Activated CD4-positive, alpha-beta memory T cell treated with anti-CD3 and anti-CD28 coated beads, Interleukin-2, amount 10 ng/mL, durations not matched to agents 7 days and 5 days (primary cell): Measurements from ENCODE around the gene DNAH3. TPM values are rescaled to one million over a fixed set of nuclear protein-coding genes. Genes with fewer than 3 reads are reported as not detected.

Source experiments
- CTCF ChIA-PET: fragments of 350-600 bp; sonication (Branson Sonifier 250); formaldehyde crosslinking; loops from one replicate; lab custom pipeline; 2021; ENCODE audit warnings: antibody characterized with exemption, inconsistent platforms; lab: Charles Lee
- POLR2A ChIA-PET: fragments of 350-600 bp; sonication (Branson Sonifier 250); formaldehyde crosslinking; loops from one replicate; lab custom pipeline; 2021; ENCODE audit warnings: antibody characterized with exemption; lab: Charles Lee
- DNase-seq: peaks from one replicate; pipeline ENCODE4 v3.0.0-alpha.2; 2020
- H3K27ac Mint-ChIP-seq: one replicate; pipeline ENCODE4 v1.8.0; 2021; ENCODE audit warnings: mild to moderate bottlenecking, mixed read lengths
- H3K27me3 Mint-ChIP-seq: one replicate; pipeline ENCODE4 v1.8.0; 2021; ENCODE audit warnings: mixed read lengths
- H3K36me3 Mint-ChIP-seq: one replicate; pipeline ENCODE4 v1.8.0; 2021; ENCODE audit warnings: low read depth, mixed read lengths
- H3K4me1 Mint-ChIP-seq: one replicate; pipeline ENCODE4 v1.8.0; 2021; ENCODE audit warnings: mixed read lengths
- H3K4me3 Mint-ChIP-seq: one replicate; pipeline ENCODE4 v1.8.0; 2021; ENCODE audit warnings: mild to moderate bottlenecking, mixed read lengths
- H3K9me3 Mint-ChIP-seq: one replicate; pipeline ENCODE4 v1.8.0; 2021; ENCODE audit warnings: mixed read lengths
- total RNA-seq, 2 experiments: library from RNA; stranded (reverse); gene quantifications; one replicate each; pipeline ENCODE4 v1.2.3, GENCODE V29; 2021

Gene DNAH3
- total RNA-seq, 2 experiments from 2014 or later, result 0.03 to 0.05 TPM

DNA sequence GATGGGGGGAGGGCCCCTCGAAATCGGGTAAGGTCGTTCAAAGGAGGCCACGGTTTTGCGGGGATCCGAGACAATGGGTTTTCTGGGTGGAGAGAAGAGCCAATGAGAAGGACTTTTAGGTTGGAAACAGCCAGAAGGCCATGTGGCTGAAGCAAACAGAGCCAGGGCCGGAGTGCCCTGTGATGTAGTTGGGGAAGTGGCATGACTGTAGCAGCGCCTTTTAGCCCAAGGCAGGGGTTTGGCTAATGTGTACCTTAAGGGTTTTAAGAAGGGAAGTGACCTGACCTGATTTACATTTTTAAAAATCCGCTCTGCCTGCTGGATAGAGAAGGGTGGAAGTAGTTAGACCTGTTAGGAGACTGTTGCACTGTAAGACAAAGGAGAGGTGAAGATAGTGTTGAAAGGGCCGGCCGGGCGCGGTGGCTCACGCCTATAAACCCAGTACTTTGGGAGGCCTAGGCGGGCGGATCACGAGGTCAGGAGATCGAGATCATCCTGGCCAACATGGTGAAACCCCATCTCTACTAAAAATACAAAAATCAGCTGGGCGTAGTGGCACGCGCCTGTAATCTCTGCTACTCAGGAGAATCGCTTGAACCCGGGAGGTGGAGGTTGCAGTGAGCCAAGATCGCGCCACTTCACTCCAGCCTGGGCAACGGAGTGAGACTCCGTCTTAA, 249.1 kb downstream of the DNAH3 start:
- Mint-ChIP-seq H3K36me3 (peaks cover 80% of the 10 kb centered on the region), H3K4me3 (peak overlapping the region; percentile 83), H3K27me3 (no peaks in the 10 kb centered on the region), H3K9me3 (peaks cover 3% of the 10 kb centered on the region), H3K27ac (peak overlapping the region; percentile 93), H3K4me1 (peaks cover 82% of the 10 kb centered on the region)
- ChIA-PET CTCF (interaction anchor here (1.0 to 2.7 kb wide), 4 partner anchors 27 to 53 kb away, joined by 3 to 7 read pairs (median 3); no protein-coding TSS in a partner anchor), POLR2A (interaction anchor here (1.1 to 7.5 kb wide), 10 partner anchors 10 to 95 kb away, joined by 3 to 113 read pairs (median 12); partner anchors contain the start of genes ERI2 and REXO5)
- peak; percentile 36 for DNase-seq

DNA sequence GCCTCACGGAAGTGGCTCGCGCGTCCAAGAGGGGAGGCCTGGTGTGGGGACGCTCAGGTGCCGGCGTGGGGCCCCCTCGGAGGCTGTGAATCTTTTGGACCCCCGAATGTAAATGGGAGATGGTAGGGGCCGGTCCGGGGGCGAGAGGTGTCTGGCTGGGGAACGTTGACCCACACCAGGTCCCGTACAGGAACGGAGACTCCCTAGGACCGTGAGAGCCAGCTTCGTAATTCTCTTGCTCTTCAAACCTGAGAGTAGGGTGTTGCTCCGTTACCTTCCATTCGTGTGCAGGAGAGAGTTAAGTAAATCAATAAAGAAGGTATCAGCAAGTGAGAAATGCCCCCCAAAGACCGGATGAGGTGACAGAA, 249.6 kb downstream of the DNAH3 start:
- ChIA-PET POLR2A (interaction anchor here (0.9 to 7.5 kb wide), 12 partner anchors 10 to 1107 kb away, joined by 3 to 113 read pairs (median 10); partner anchors contain the start of genes ERI2, MOSMO and REXO5), CTCF (interaction anchor here (0.8 to 2.7 kb wide), 6 partner anchors 8 to 52 kb away, joined by 3 to 22 read pairs (median 5); no protein-coding TSS in a partner anchor)

DNA sequence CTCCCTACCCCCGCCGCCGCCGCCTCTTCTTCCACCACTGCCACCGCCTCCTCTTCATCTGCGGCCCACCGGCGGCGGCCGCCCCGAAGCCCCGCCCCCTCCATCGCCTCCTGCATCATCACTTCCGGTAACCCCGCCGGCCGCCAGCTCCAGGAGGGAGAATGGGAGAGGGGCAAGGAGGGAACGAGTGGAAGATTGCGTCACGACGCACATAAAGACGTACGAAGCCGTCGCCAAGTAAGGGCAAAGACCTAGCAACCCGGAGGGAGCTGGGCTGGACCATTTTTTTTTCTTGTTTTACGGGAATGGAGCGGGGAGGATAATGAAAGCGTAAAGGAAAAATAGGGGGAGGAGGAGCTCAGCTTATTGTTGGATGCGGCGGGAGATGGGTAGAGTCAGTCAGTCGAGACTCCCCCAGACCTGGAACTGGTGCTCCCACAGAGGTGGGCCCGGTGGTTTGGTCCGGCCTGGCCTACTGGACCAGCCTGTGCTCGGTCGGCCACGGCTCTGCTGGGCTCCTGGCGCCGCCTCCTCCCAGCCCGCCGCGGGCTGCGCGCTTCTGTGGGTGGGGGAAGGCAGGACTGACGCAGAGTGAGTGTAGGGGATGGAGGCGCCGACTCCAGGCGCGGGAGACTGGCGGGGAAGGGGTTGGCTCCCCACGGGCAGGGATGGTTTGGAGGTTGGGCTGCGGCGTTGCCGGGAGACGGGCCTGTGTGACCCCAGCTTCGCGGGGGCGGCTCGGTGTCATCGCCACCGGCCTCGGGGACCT, 250.2 kb downstream of the DNAH3 start, which contains the start of the genes DCUN1D3 and LYRM1:
TSS of gene DCUN1D3 (minus strand) at position 60 of the 769 bp plus-strand sequence. CDS start 37,820 bp downstream, outside the sequence.
TSS of gene LYRM1 (plus strand) at position 473 of the 769 bp plus-strand sequence. CDS start 14,785 bp downstream, outside the sequence.
- H3K27ac Mint-ChIP-seq, result peak within 1 kb of the TSS; percentile 93
- peak within 1 kb of the TSS; percentile 83 for H3K4me3 Mint-ChIP-seq
- peaks cover 3% of the 10 kb centered on the region for H3K9me3 Mint-ChIP-seq
- H3K27me3 Mint-ChIP-seq, result no peaks in the 10 kb centered on the region
- H3K36me3 Mint-ChIP-seq, result peaks cover 75% of the 10 kb centered on the region
- DNase-seq, result peak; percentile 90
- ChIA-PET CTCF (interaction anchor here (0.8 to 2.7 kb wide), 11 partner anchors 9 to 159 kb away, joined by 3 to 22 read pairs (median 4); partner anchors contain the start of genes ERI2, REXO5 and THUMPD1), POLR2A (interaction anchor here (0.8 to 7.5 kb wide), 18 partner anchors 11 to 1291 kb away, joined by 3 to 113 read pairs (median 8); partner anchors contain the start of genes ERI2, MOSMO and REXO5)
- H3K4me1 Mint-ChIP-seq, result peaks cover 79% of the 10 kb centered on the region

More for the DNA sequence above, 249.6 kb downstream of the DNAH3 start:
- DNase-seq, result peak; percentile 21
- H3K9me3 Mint-ChIP-seq, result peaks cover 3% of the 10 kb centered on the region
- peaks cover 80% of the 10 kb centered on the region for H3K4me1 Mint-ChIP-seq
- no peaks in the 10 kb centered on the region for H3K27me3 Mint-ChIP-seq
- H3K36me3 Mint-ChIP-seq, result peaks cover 76% of the 10 kb centered on the region
- H3K27ac Mint-ChIP-seq, result peak overlapping the region; percentile 93
- H3K4me3 Mint-ChIP-seq, result peak overlapping the region; percentile 83

DNA sequence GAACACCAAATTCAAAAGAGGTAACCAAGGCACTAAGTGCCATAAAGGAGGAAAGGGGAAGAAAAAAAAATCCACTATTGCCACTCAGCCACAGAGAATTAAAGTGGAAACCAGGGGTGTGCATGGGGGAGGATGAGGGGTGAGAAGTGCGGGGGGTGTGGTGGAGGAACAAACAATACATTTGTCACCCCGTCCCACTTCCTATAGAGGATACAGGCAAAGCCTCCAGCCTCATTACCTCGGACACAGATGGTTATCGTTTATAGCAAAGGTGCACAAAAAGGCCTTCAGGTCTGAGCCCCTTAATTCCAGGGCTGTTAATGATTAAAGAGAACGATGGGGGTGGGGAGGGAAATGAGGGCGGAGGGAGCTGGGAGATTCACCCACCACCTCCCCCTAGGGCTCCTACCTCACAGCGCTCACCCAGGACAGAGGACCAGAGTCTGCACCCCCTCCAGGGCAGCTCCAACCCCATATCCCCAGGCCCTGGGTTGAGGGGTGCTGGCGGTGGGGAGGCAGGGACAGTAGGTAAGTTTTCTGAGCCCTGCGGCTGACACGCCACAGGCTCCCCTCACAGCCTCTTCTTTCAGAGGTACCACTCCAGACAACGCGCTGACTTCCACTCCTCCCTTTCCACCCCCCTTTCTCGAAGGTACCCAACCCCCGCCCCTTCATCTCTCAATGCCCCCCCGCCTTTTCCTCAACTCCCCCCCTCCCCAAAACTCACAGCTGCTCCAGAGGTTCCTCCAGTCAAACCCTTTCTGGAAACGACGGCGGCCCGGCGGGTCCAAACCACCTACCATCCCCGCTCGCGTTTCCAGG, 251.0 kb downstream of the DNAH3 start:
- peaks cover 3% of the 10 kb centered on the region for H3K9me3 Mint-ChIP-seq
- ChIA-PET POLR2A (interaction anchor here (0.8 to 7.5 kb wide), 16 partner anchors 10 to 1292 kb away, joined by 3 to 113 read pairs (median 8); partner anchors contain the start of genes ERI2 and REXO5), CTCF (interaction anchor here (0.8 to 2.7 kb wide), 14 partner anchors 10 to 159 kb away, joined by 3 to 22 read pairs (median 3); partner anchors contain the start of genes ERI2, REXO5 and THUMPD1)
- H3K36me3 Mint-ChIP-seq, result peaks cover 74% of the 10 kb centered on the region
- peak; percentile 34 for DNase-seq
- no peaks in the 10 kb centered on the region for H3K27me3 Mint-ChIP-seq
- peaks cover 74% of the 10 kb centered on the region for H3K4me1 Mint-ChIP-seq
- H3K27ac Mint-ChIP-seq, result peak overlapping the region; percentile 93
- H3K4me3 Mint-ChIP-seq, result peak overlapping the region; percentile 83

DNA sequence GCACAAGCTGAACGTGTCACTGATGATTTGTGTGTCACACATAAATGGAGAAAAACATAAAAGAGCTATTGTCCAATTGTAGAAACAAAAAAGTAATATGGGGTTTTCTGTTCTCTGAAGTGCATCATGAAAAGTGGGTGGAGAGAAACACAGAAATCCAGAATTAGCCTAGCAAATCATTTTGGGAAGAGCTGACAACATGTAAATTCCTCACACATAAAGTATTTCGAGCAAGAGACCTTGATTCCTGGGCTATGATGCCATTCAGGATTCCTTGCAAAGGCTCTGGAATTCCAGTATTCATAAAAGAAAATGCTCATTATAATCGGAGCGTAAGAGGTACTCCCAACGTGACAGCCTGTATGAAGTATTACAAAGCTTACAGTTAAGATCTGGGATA, 251.6 kb downstream of the DNAH3 start:
- H3K36me3 Mint-ChIP-seq, result peaks cover 69% of the 10 kb centered on the region
- ChIA-PET CTCF (interaction anchor here (0.8 to 2.7 kb wide), 7 partner anchors 12 to 158 kb away, joined by 3 to 22 read pairs (median 3); partner anchors contain the start of genes ERI2 and REXO5), POLR2A (interaction anchor here (1.7 to 7.5 kb wide), 9 partner anchors 9 to 93 kb away, joined by 8 to 113 read pairs (median 13); partner anchors contain the start of genes ERI2 and REXO5)
- DNase-seq, result no peak
- peaks cover 69% of the 10 kb centered on the region for H3K4me1 Mint-ChIP-seq
- peak overlapping the region; percentile 83 for H3K4me3 Mint-ChIP-seq
- H3K27me3 Mint-ChIP-seq, result no peaks in the 10 kb centered on the region
- no peaks in the 10 kb centered on the region for H3K9me3 Mint-ChIP-seq
- H3K27ac Mint-ChIP-seq, result peak overlapping the region; percentile 93

DNA sequence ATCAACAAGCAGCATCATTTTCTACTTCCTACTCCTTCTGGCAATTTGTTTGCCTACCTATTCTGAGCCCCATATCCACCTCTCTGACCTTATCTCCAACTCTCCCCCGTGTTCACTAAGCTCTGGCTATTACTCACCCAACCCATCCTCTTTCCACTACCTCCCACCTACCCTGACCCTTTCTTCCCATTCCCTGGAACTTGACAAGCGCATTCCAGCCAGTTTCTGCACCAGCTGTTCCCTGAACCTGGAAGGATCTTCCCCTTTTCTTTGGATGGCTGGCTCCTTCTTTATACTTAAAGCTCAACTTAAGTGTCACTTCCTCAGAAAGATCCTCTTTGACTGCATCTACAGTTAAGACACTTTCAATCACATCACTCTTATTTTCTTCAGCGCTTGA, 252.7 kb downstream of the DNAH3 start:
- H3K4me3 Mint-ChIP-seq, result peak overlapping the region; percentile 83
- H3K36me3 Mint-ChIP-seq, result peaks cover 64% of the 10 kb centered on the region
- peaks cover 63% of the 10 kb centered on the region for H3K4me1 Mint-ChIP-seq
- no peaks in the 10 kb centered on the region for H3K27me3 Mint-ChIP-seq
- no peaks in the 10 kb centered on the region for H3K9me3 Mint-ChIP-seq
- no peak for DNase-seq
- peak overlapping the region; percentile 48 for H3K27ac Mint-ChIP-seq
- ChIA-PET POLR2A (interaction anchor here (0.9 to 7.5 kb wide), 7 partner anchors 13 to 91 kb away, joined by 3 to 113 read pairs (median 13); partner anchors contain the start of genes ERI2 and REXO5), CTCF (interaction anchor here (0.6 to 1.6 kb wide), 4 partner anchors 9 to 47 kb away, joined by 3 to 8 read pairs (median 6); no protein-coding TSS in a partner anchor)

DNA sequence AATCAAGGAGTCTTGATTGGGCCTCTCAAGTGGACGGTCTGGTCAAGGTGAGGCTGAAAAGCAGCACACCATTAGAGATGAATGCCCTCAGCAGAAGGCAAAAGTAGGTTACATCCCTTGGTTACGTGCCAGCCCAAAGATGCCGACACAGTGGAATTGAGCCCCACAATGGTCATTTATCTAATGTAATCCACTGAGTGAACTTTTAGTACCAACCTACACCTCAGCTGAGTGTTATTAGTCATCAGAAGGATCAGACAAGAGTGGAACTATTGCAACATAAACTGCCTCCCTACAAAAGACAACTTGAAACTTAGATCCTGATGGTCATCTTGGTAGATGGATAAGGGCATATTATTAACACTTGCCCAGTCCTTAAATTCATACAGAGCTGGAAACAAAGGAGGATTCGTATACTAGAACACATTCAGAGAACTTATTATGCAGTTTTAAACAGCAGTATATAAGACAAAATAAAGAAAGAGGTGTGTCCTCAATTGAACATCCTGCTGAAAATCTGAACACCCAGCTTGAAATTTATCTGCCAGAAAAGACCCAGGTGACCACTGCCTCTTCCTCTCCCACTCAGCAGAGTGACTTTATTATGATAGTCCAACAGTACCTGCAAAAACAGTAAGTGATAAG, 253.3 kb downstream of the DNAH3 start:
- POLR2A ChIA-PET, result interaction anchor here (0.9 to 7.5 kb wide), 6 partner anchors 14 to 47 kb away, joined by 3 to 113 read pairs (median 17); no protein-coding TSS in a partner anchor
- DNase-seq, result no peak
- Mint-ChIP-seq H3K9me3 (no peaks in the 10 kb centered on the region), H3K4me1 (peaks cover 57% of the 10 kb centered on the region), H3K27me3 (no peaks in the 10 kb centered on the region), H3K4me3 (peak overlapping the region; percentile 83), H3K27ac (peak overlapping the region; percentile 40), H3K36me3 (peaks cover 64% of the 10 kb centered on the region)
- CTCF ChIA-PET, result interaction anchor here (0.6 to 1.6 kb wide), 4 partner anchors 8 to 47 kb away, joined by 3 to 8 read pairs (median 6); no protein-coding TSS in a partner anchor

DNA sequence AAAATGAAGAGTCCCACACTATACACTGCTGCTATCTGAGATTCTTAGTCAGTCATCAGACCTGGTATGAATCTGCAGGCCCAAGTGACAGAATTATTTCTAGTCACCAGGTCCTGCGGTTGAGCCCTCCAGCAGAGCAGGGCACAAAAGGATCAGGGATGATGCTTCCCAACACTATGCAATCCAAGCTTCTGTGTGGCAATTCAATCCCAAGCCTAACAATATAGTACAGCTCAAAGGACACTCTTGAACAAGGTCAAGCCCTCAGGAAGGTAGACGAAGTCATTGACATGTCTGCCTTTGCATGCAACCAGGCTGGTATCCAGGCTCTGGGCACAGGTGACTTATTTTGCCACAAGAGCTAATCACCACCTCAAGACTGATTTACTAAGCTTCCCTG, 256.3 kb downstream of the DNAH3 start:
- Mint-ChIP-seq H3K36me3 (peaks cover 61% of the 10 kb centered on the region), H3K4me1 (peaks cover 49% of the 10 kb centered on the region), H3K4me3 (no peak overlapping the region), H3K9me3 (no peaks in the 10 kb centered on the region), H3K27me3 (no peaks in the 10 kb centered on the region), H3K27ac (no peak overlapping the region)
- ChIA-PET CTCF (no interaction called here), POLR2A (no interaction called here)
- no peak for DNase-seq

DNA sequence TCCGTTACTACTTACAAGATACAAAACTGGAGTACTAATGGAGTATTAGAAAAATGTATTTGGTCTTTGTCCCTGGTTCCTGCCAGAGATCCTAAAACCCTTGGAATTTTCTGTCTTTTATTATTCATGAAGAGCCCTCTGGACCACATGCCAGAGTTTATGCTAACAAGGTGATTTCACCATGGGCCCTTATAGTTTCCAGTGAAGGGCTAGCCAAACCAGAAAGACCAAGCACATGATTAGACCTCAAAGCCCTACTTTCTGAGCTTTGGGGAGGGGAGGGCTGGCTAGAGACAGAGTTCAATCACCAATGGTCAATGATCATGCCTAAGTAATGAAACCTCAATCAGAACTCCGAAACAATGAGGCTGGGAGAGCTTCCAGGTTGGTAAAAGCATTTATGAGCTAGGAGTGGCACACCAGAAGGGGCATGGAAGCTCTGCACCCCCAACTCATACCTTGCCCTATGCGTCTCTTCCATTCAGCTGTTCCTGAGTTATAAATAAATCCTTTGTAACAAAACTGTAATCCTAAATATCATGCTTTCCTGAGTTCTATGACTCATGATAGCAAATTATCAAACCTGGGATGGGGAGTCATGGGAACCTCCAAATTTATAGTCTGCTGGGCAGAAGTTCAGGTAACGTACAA, 260.9 kb downstream of the DNAH3 start:
- Mint-ChIP-seq H3K27ac (no peak overlapping the region), H3K4me3 (no peak overlapping the region), H3K27me3 (no peaks in the 10 kb centered on the region), H3K4me1 (peaks cover 39% of the 10 kb centered on the region), H3K36me3 (peaks cover 59% of the 10 kb centered on the region), H3K9me3 (no peaks in the 10 kb centered on the region)
- CTCF ChIA-PET, result interaction anchor here (0.8 kb wide), 3 partner anchors 8 to 39 kb away, joined by 3 read pairs; no protein-coding TSS in a partner anchor
- POLR2A ChIA-PET, result interaction anchor here (1.7 kb wide), 1 partner anchor 10 kb away, joined by 8 read pairs; the partner anchor contains the start of genes DCUN1D3 and LYRM1
- DNase-seq, result no peak

DNA sequence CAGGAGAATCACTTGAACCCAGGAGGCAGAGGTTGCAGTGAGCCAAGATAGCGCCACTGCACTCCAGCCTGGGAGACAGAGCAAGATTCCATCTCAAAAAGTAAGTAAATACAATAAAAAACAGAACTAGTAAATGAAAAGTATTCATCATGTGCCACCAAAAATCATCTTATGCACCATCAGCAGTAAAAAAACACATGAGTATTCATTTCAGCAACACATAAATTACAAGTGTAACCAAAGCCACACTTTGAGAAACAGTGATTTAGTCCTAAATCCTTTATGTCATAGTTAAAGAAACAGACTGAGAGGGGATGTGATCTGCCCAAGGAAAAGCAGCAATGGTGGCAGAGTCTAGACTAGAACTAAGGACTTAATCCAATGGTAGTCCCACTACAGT, 263.4 kb downstream of the DNAH3 start:
- H3K4me3 Mint-ChIP-seq, result no peak overlapping the region
- no peak for DNase-seq
- no peaks in the 10 kb centered on the region for H3K27me3 Mint-ChIP-seq
- no peaks in the 10 kb centered on the region for H3K9me3 Mint-ChIP-seq
- H3K27ac Mint-ChIP-seq, result no peak overlapping the region
- peaks cover 52% of the 10 kb centered on the region for H3K4me1 Mint-ChIP-seq
- ChIA-PET POLR2A (no interaction called here), CTCF (interaction anchor here (2.9 kb wide), 1 partner anchor 37 kb away, joined by 11 read pairs; no protein-coding TSS in a partner anchor)
- peaks cover 59% of the 10 kb centered on the region for H3K36me3 Mint-ChIP-seq
